ENCODE measurements around the gene DUSP18. TPM values are rescaled to one million over a fixed set of nuclear protein-coding genes. Genes with fewer than 3 reads are reported as not detected.
A peak's percentile ranks its signal among the peaks of the same experiment; 100 is the strongest.

Gene DUSP18
- total and polyA plus RNA-seq, 9 of the 15 experiments (the other 6 are each of a cell fraction or from before 2014, with no cell fraction given): 1.00 to 3.7 (median 1.5) TPM

DNA sequence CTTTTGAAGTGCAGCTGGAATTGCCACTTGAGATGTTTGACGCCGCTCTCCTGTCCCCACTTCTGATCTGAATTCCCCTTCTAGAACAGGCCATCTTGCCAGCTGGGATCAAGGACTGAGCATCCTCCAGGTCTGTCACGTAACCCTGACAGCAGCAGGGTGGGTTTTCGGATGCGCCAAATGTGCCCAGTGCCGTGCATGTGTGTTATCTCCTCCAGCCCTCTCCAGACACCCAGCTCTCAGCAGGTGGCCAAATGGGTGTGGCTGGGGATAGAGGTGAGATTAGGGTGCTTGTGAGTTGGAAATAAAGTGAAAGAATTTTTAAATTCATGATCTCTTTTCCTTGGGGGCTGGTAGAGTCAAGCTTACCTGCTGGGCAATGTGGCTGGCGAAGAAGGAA lies 30.3 kb upstream of the DUSP18 start (continued):
- TF ChIP-seq BCL6 (CRISPR knock-in tag; IDR thresholded peaks at IDR 0.05) (no peak), KLF1 (tag; IDR thresholded peaks at IDR 0.05) (0 out of 2 replicates have a peak, but pooled peaks have one; percentile 34), SMARCA4 (IDR thresholded peaks at IDR 0.05) (0 out of 2 replicates have a peak, but pooled peaks have one; percentile 30), EP300 (IDR thresholded peaks at IDR 0.05; ENCODE audit: low read length) (peak; percentile 49; the same call in 1 of the 2 replicates), POLR2AphosphoS5 (IDR thresholded peaks at IDR 0.05; ENCODE audit: control insufficient read depth, insufficient read depth, low read depth, low read length) (0 out of 2 replicates have a peak, but pooled peaks have one; percentile 36), NR0B1 (IDR thresholded peaks at IDR 0.05; ENCODE audit: partially characterized antibody) (no peak), SAFB2 (IDR thresholded peaks at IDR 0.05; ENCODE audit: borderline replicate concordance, low read depth, low read length, severe bottlenecking) (no peak), RFX5 (IDR thresholded peaks at IDR 0.05; ENCODE audit: low read depth, low read length) (no peak), ZBED1 (IDR thresholded peaks at IDR 0.05) (no peak), CBFA2T2 (conservative IDR thresholded peaks at IDR 0.05) (peak; percentile 63), TAL1 (IDR thresholded peaks at IDR 0.05) (peak; percentile 67), PKNOX1 (IDR thresholded peaks at IDR 0.05) (no peak)
- TF ChIP-seq, protein P1, sequence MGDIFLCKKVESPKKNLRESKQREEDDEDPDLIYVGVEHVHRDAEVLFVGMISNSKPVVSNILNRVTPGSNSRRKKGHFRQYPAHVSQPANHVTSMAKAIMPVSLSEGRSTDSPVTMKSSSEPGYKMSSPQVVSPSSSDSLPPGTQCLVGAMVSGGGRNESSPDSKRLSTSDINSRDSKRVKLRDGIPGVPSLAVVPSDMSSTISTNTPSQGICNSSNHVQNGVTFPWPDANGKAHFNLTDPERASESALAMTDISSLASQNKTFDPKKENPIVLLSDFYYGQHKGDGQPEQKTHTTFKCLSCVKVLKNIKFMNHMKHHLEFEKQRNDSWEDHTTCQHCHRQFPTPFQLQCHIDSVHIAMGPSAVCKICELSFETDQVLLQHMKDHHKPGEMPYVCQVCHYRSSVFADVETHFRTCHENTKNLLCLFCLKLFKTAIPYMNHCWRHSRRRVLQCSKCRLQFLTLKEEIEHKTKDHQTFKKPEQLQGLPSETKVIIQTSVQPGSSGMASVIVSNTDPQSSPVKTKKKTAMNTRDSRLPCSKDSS (IDR thresholded peaks at IDR 0.05; ENCODE audit: low read depth, partially characterized antibody): no peak
- TF ChIP-seq, protein P2, sequence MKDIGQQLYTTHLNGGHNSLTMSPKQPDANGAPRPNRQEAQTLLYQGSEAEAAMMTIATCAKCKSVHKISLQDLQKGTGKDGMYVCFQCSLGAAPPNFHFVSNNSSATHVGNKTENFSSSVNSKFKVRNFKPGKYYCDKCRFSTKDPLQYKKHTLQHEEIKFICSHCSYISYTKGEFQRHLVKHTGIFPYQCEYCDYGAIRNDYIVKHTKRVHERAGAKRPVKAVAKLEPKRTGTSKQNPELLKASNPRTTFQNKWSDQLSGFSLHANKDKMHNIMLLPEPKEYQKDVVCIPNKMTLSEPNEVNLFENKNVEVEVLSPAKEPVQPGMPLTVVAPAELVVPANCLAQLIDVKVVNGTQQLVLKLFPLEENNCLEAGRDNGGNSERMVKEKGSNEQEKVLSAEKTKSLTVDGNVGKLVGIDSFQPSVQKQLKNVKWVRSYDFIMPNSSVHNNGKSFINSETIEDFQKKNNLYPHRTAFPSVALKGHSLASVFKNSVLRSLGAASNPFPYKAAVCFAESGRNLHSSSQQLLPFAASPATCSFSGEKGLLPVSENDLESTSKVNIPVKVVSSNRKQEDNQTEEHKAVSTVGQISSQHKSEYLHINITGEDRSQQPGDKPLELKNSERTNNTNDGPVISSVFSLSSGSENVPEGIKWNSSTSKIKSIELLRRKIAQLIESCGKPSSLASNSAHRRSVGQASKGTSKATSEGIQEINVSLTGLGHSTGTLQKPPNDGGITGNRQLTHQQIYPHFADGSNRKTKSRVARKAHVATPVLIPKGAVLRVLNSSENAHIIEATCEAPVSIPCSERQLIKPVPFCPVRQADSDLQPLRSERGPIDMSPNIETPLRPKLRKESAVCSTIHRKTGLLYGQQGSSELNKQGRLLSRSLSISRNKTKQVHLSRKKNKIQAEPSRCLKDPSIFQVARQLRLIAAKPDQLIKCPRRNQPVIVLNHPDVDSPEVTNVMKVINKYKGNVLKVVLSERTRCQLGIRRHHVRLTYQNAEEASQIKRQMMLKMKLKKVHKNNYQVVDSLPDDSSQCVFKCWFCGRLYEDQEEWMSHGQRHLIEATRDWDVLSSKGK (CRISPR knock-in tag; IDR thresholded peaks at IDR 0.05): no peak

Data from K562 (cell line).